ENCODE data around the gene CASS4. TPM values are rescaled to one million over a fixed set of nuclear protein-coding genes. Genes with fewer than 3 reads are reported as not detected.

Gene CASS4
- 4.9 and 5.1 TPM in 2 replicates for total RNA-seq (2014; rRNA removed; shearing (Covaris generic))

GRCh38 chr20:56411759-56412472, at the start of gene CASS4:
Gene CASS4, plus strand, starts transcription at chr20:56412260. Its CDS starts 199 bp downstream, at chr20:56412459.
- Histone ChIP-seq H3K4me1 (no peaks in the 10 kb centered on the region), H3K27ac (no peak within 1 kb of the TSS), H3K27me3 (no peaks in the 10 kb centered on the region), H3K9me3 (replicated peaks) (no peaks in the 10 kb centered on the region), H3K4me3 (no peak within 1 kb of the TSS), H3K36me3 (peaks cover 41% of the 10 kb centered on the region)
- DNase-seq, result no peak

- Histone ChIP-seq H3K4me3 (no peak overlapping the region), H3K36me3 (peaks cover 10% of the 10 kb centered on the region), H3K27me3 (no peaks in the 10 kb centered on the region), H3K4me1 (peaks cover 19% of the 10 kb centered on the region), H3K27ac (no peak overlapping the region), H3K9me3 (replicated peaks) (no peaks in the 10 kb centered on the region)
- DNase-seq, result peak in 1 of 2 experiments; percentile 36
These were observed 49.1 kb upstream of the CASS4 start for GRCh38 chr20:56362833-56363413.

- no peak overlapping the region for H3K4me3 ChIP-seq
- peaks cover 13% of the 10 kb centered on the region for H3K36me3 ChIP-seq
- no peak for DNase-seq
- no peak overlapping the region for H3K27ac ChIP-seq
- peaks cover 13% of the 10 kb centered on the region for H3K4me1 ChIP-seq
- H3K9me3 ChIP-seq (replicated peaks), result no peaks in the 10 kb centered on the region
- no peaks in the 10 kb centered on the region for H3K27me3 ChIP-seq
These were observed 48.6 kb upstream of the CASS4 start for GRCh38 chr20:56363491-56363890.

- H3K36me3 ChIP-seq, result peaks cover 63% of the 10 kb centered on the region
These were observed 43.5 kb upstream of the CASS4 start for GRCh38 chr20:56368351-56369134.

GRCh38 chr20:56369179-56369578, 42.9 kb upstream of the CASS4 start:
- Histone ChIP-seq H3K4me3 (no peak overlapping the region), H3K36me3 (peaks cover 70% of the 10 kb centered on the region), H3K27ac (no peak overlapping the region), H3K27me3 (no peaks in the 10 kb centered on the region), H3K4me1 (peaks cover 8% of the 10 kb centered on the region), H3K9me3 (replicated peaks) (no peaks in the 10 kb centered on the region)
- no peak for DNase-seq

More at GRCh38 chr20:56368351-56369134, 43.5 kb upstream of the CASS4 start:
- Histone ChIP-seq H3K4me3 (no peak overlapping the region), H3K27me3 (no peaks in the 10 kb centered on the region), H3K27ac (no peak overlapping the region), H3K4me1 (peaks cover 5% of the 10 kb centered on the region), H3K9me3 (replicated peaks) (no peaks in the 10 kb centered on the region)
- DNase-seq, result peak; percentile 42 to 62

GRCh38 chr20:56371977-56372376, 40.1 kb upstream of the CASS4 start:
- no peaks in the 10 kb centered on the region for H3K9me3 ChIP-seq (replicated peaks)
- H3K27me3 ChIP-seq, result no peaks in the 10 kb centered on the region
- H3K36me3 ChIP-seq, result peaks cover 93% of the 10 kb centered on the region
- peaks cover 8% of the 10 kb centered on the region for H3K4me1 ChIP-seq
- H3K27ac ChIP-seq, result no peak overlapping the region
- DNase-seq, result no peak
- no peak overlapping the region for H3K4me3 ChIP-seq

- Histone ChIP-seq H3K36me3 (peaks cover 97% of the 10 kb centered on the region), H3K27ac (no peak overlapping the region), H3K27me3 (no peaks in the 10 kb centered on the region), H3K4me1 (peaks cover 8% of the 10 kb centered on the region), H3K9me3 (replicated peaks) (no peaks in the 10 kb centered on the region), H3K4me3 (no peak overlapping the region)
- DNase-seq, result no peak
These were observed 39.2 kb upstream of the CASS4 start for GRCh38 chr20:56372850-56373249.

GRCh38 chr20:56373942-56374341, 38.1 kb upstream of the CASS4 start:
- Histone ChIP-seq H3K27ac (no peak overlapping the region), H3K9me3 (replicated peaks) (no peaks in the 10 kb centered on the region), H3K36me3 (peaks cover 100% of the 10 kb centered on the region), H3K27me3 (no peaks in the 10 kb centered on the region), H3K4me3 (no peak overlapping the region), H3K4me1 (peaks cover 7% of the 10 kb centered on the region)
- DNase-seq, result no peak

GRCh38 chr20:56376331-56376730, 35.7 kb upstream of the CASS4 start:
- H3K4me1 ChIP-seq, result peaks cover 3% of the 10 kb centered on the region; the same call in 1 of the 2 replicates
- H3K4me3 ChIP-seq, result no peak overlapping the region
- peaks cover 100% of the 10 kb centered on the region for H3K36me3 ChIP-seq
- no peak overlapping the region for H3K27ac ChIP-seq
- no peaks in the 10 kb centered on the region for H3K27me3 ChIP-seq
- H3K9me3 ChIP-seq (replicated peaks), result no peaks in the 10 kb centered on the region
- no peak for DNase-seq

- no peak overlapping the region for H3K4me3 ChIP-seq
- no peak for DNase-seq
- peaks cover 100% of the 10 kb centered on the region for H3K36me3 ChIP-seq
- H3K4me1 ChIP-seq, result peaks cover 3% of the 10 kb centered on the region; the same call in 1 of the 2 replicates
- no peaks in the 10 kb centered on the region for H3K27me3 ChIP-seq
- H3K9me3 ChIP-seq (replicated peaks), result no peaks in the 10 kb centered on the region
- H3K27ac ChIP-seq, result no peak overlapping the region
These were observed 33.7 kb upstream of the CASS4 start for GRCh38 chr20:56378386-56378785.

GRCh38 chr20:56380375-56380774, 31.7 kb upstream of the CASS4 start:
- H3K4me1 ChIP-seq, result no peaks in the 10 kb centered on the region
- no peaks in the 10 kb centered on the region for H3K9me3 ChIP-seq (replicated peaks)
- no peaks in the 10 kb centered on the region for H3K27me3 ChIP-seq
- no peak for DNase-seq
- H3K4me3 ChIP-seq, result no peak overlapping the region
- H3K36me3 ChIP-seq, result peaks cover 100% of the 10 kb centered on the region
- no peak overlapping the region for H3K27ac ChIP-seq

GRCh38 chr20:56381501-56381900, 30.6 kb upstream of the CASS4 start:
- no peak overlapping the region for H3K27ac ChIP-seq
- DNase-seq, result no peak
- H3K4me1 ChIP-seq, result no peaks in the 10 kb centered on the region
- no peaks in the 10 kb centered on the region for H3K27me3 ChIP-seq
- H3K4me3 ChIP-seq, result no peak overlapping the region
- no peaks in the 10 kb centered on the region for H3K9me3 ChIP-seq (replicated peaks)
- H3K36me3 ChIP-seq, result peaks cover 100% of the 10 kb centered on the region

- H3K27ac ChIP-seq, result no peak overlapping the region
- no peaks in the 10 kb centered on the region for H3K9me3 ChIP-seq (replicated peaks)
- DNase-seq, result no peak
- H3K4me3 ChIP-seq, result no peak overlapping the region
- no peaks in the 10 kb centered on the region for H3K27me3 ChIP-seq
- H3K36me3 ChIP-seq, result peaks cover 100% of the 10 kb centered on the region
- H3K4me1 ChIP-seq, result no peaks in the 10 kb centered on the region
These were observed 29.4 kb upstream of the CASS4 start for GRCh38 chr20:56382696-56383095.

GRCh38 chr20:56383334-56383733, 28.7 kb upstream of the CASS4 start:
- Histone ChIP-seq H3K36me3 (peaks cover 100% of the 10 kb centered on the region), H3K4me3 (no peak overlapping the region), H3K4me1 (no peaks in the 10 kb centered on the region), H3K9me3 (replicated peaks) (no peaks in the 10 kb centered on the region), H3K27ac (no peak overlapping the region), H3K27me3 (no peaks in the 10 kb centered on the region)
- peak in 1 of 2 experiments; percentile 40 for DNase-seq

GRCh38 chr20:56385130-56385529, 26.9 kb upstream of the CASS4 start:
- H3K27me3 ChIP-seq, result no peaks in the 10 kb centered on the region
- peaks cover 100% of the 10 kb centered on the region for H3K36me3 ChIP-seq
- no peak for DNase-seq

More at GRCh38 chr20:56385130-56385529, 26.9 kb upstream of the CASS4 start:
- Histone ChIP-seq H3K9me3 (replicated peaks) (no peaks in the 10 kb centered on the region), H3K4me1 (no peaks in the 10 kb centered on the region), H3K27ac (no peak overlapping the region), H3K4me3 (no peak overlapping the region)
